ENCODE measurements around the gene KCNH2.

The KCNH2 gene

GRCh38 chr7:150972023-150972468 is 6.1 kb downstream of the KCNH2 start:
- no peak for DNase-seq

GRCh38 chr7:150971242-150972022 is 6.7 kb downstream of the KCNH2 start:
- DNase-seq = no peak

- DNase-seq = no peak
Measured at GRCh38 chr7:150970424-150970823, 7.7 kb downstream of the KCNH2 start.

- no peak for DNase-seq
Measured at GRCh38 chr7:150969475-150969874, 8.6 kb downstream of the KCNH2 start.

- DNase-seq = no peak
Measured at GRCh38 chr7:150968734-150969372, 9.3 kb downstream of the KCNH2 start.

GRCh38 chr7:150968056-150968733 is 9.9 kb downstream of the KCNH2 start:
- DNase-seq = no peak

- DNase-seq = no peak
Measured at GRCh38 chr7:150967349-150967748, 10.8 kb downstream of the KCNH2 start.

- no peak for DNase-seq
Measured at GRCh38 chr7:150966002-150966401, 12.1 kb downstream of the KCNH2 start.

- DNase-seq = no peak
Measured at GRCh38 chr7:150965273-150965830, 12.8 kb downstream of the KCNH2 start.

- DNase-seq = no peak
Measured at GRCh38 chr7:150964593-150965111, 13.5 kb downstream of the KCNH2 start.

GRCh38 chr7:150963707-150964559 is 14.2 kb downstream of the KCNH2 start:
- no peak for DNase-seq

- DNase-seq = peak; percentile 44
Measured at GRCh38 chr7:150962553-150963399, 15.3 kb downstream of the KCNH2 start.

GRCh38 chr7:150962290-150962552 is 15.9 kb downstream of the KCNH2 start:
- no peak for DNase-seq

- no peak for DNase-seq
Measured at GRCh38 chr7:150961510-150962289, 16.4 kb downstream of the KCNH2 start.

GRCh38 chr7:150959739-150960734 is 18.1 kb downstream of the KCNH2 start:
- no peak for DNase-seq

- no peak for DNase-seq
Measured at GRCh38 chr7:150959081-150959480, 19.0 kb downstream of the KCNH2 start.

- DNase-seq = no peak
Measured at GRCh38 chr7:150958597-150958996, 19.5 kb downstream of the KCNH2 start.

GRCh38 chr7:150958062-150958552 is 20.0 kb downstream of the KCNH2 start:
- no peak for DNase-seq
